ENCODE results near the gene SDK2. TPM values are rescaled to one million over a fixed set of nuclear protein-coding genes. Genes with fewer than 3 reads are reported as not detected.

Gene SDK2
- polyA plus RNA-seq, 1 experiment: 0.01 TPM

DNA sequence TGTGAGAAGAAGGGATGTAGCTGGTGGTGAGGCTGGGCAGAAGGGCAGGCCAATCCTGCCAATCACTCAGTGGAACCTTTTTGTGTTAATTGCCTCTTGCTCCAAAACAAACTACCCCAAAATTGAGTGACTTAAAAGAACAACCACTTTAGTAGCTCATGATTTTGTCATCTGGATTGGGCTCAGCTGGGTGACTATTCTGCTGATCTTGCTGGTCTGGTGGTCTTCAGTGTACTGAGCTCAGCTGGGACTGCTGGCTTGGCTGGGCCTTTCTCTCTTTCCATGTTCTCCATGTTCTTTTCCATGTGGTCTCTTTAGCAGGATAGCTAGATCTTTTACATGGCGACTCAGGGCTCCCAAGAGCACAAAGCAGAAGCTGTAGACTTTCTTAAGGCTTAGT lies 37.7 kb upstream of the SDK2 start:
- no peaks in the 10 kb centered on the region for H3K9me3 ChIP-seq (ENCODE audit: control insufficient read depth, insufficient read depth, low read length)
- ChIA-PET CTCF (no interaction called here), POLR2A (no interaction called here)
- TF ChIP-seq CTCF (IDR thresholded peaks at IDR 0.05; ENCODE audit: low read depth, low read length): no peak
- no peak for DNase-seq (ENCODE audit: low read depth, low spot score)
- H3K4me3 ChIP-seq (ENCODE audit: low read depth, low read length): no peak overlapping the region
- H3K27me3 ChIP-seq (ENCODE audit: control insufficient read depth, insufficient read depth, low read length): no peaks in the 10 kb centered on the region
- H3K27ac ChIP-seq (ENCODE audit: low read depth, low read length): no peak overlapping the region

GRCh38 chr17:73679476-73679875 lies 35.2 kb upstream of the SDK2 start:
- DNase-seq (ENCODE audit: low read depth, low spot score): no peak
- POLR2A ChIA-PET: no interaction called here
- H3K9me3 ChIP-seq (ENCODE audit: control insufficient read depth, insufficient read depth, low read length): no peaks in the 10 kb centered on the region; the same call in 1 of the 2 replicates
- H3K27ac ChIP-seq (ENCODE audit: low read depth, low read length): no peak overlapping the region
- CTCF ChIA-PET: no interaction called here
- H3K27me3 ChIP-seq (ENCODE audit: control insufficient read depth, insufficient read depth, low read length): no peaks in the 10 kb centered on the region
- no peak overlapping the region for H3K4me3 ChIP-seq (ENCODE audit: low read depth, low read length)
- no peak for TF ChIP-seq CTCF (IDR thresholded peaks at IDR 0.05; ENCODE audit: low read depth, low read length)

GRCh38 chr17:73678999-73679398 lies 34.8 kb upstream of the SDK2 start:
- DNase-seq (ENCODE audit: low read depth, low spot score): no peak
- H3K27ac ChIP-seq (ENCODE audit: low read depth, low read length): no peak overlapping the region
- H3K27me3 ChIP-seq (ENCODE audit: control insufficient read depth, insufficient read depth, low read length): no peaks in the 10 kb centered on the region
- no peaks in the 10 kb centered on the region; the same call in 1 of the 2 replicates for H3K9me3 ChIP-seq (ENCODE audit: control insufficient read depth, insufficient read depth, low read length)
- ChIA-PET CTCF (no interaction called here), POLR2A (no interaction called here)
- no peak for TF ChIP-seq CTCF (IDR thresholded peaks at IDR 0.05; ENCODE audit: low read depth, low read length)
- no peak overlapping the region for H3K4me3 ChIP-seq (ENCODE audit: low read depth, low read length)

DNA sequence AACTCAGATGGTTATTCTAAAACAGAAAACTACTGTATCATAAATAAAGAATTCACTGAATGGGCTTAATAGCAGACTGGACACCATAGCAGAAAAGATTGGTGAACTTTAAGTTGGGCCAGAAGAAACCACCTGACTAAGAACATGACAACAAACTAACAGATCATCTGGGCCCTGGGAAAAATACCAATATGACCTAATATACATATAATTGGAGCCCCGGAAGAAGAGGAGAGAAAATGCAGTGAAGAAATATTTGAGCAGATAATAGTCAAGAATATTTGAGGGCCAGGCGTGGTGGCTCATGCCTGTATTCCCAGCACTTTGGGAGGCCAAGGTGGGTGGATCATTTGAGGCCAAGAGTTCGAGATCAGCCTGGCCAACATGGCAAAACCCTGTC lies 25.5 kb upstream of the SDK2 start:
- no peak for DNase-seq (ENCODE audit: low read depth, low spot score)
- Histone ChIP-seq H3K4me3 (ENCODE audit: low read depth, low read length) (no peak overlapping the region), H3K9me3 (ENCODE audit: control insufficient read depth, insufficient read depth, low read length) (no peaks in the 10 kb centered on the region; the same call in 1 of the 2 replicates), H3K27me3 (ENCODE audit: control insufficient read depth, insufficient read depth, low read length) (no peaks in the 10 kb centered on the region), H3K27ac (ENCODE audit: low read depth, low read length) (no peak overlapping the region)
- POLR2A ChIA-PET: no interaction called here
- CTCF ChIA-PET: no interaction called here
- TF ChIP-seq CTCF (IDR thresholded peaks at IDR 0.05; ENCODE audit: low read depth, low read length): no peak

GRCh38 chr17:73667181-73667959 lies 23.1 kb upstream of the SDK2 start:
- CTCF ChIA-PET: no interaction called here

More at GRCh38 chr17:73667181-73667959, 23.1 kb upstream of the SDK2 start:
- POLR2A ChIA-PET: no interaction called here
- TF ChIP-seq CTCF (IDR thresholded peaks at IDR 0.05; ENCODE audit: low read depth, low read length): no peak
- Histone ChIP-seq H3K4me3 (ENCODE audit: low read depth, low read length) (no peak overlapping the region), H3K9me3 (ENCODE audit: control insufficient read depth, insufficient read depth, low read length) (no peaks in the 10 kb centered on the region; the same call in 1 of the 2 replicates), H3K27ac (ENCODE audit: low read depth, low read length) (no peak overlapping the region), H3K27me3 (ENCODE audit: control insufficient read depth, insufficient read depth, low read length) (no peaks in the 10 kb centered on the region)
- no peak for DNase-seq (ENCODE audit: low read depth, low spot score)

Data from AG04450 (cell line).